ENCODE results near the gene CDC6. TPM values are rescaled to one million over a fixed set of nuclear protein-coding genes. Genes with fewer than 3 reads are reported as not detected.

The CDC6 gene
- total RNA-seq, 2 donors from 2014 or later: 0.66 to 0.78 TPM

GRCh38 chr17:40244255-40244654 lies 43.4 kb upstream of the CDC6 start:
- Histone ChIP-seq H3K4me3 (no peak overlapping the region), H3K9me3 (no peaks in the 10 kb centered on the region), H3K27ac (no peak overlapping the region), H3K36me3 (replicated peaks in 1 of 2; ENCODE audit: insufficient read depth in 1 of 2, low read depth in 2 of 2) (no peaks in the 10 kb centered on the region), H3K4me1 (peaks cover 18% of the 10 kb centered on the region), H3K27me3 (no peaks in the 10 kb centered on the region)
- 47 to 62% methylated on average over 4 of the region's 4 CpGs for WGBS, 2 donors
- no peak for TF ChIP-seq POLR2A (IDR thresholded peaks at IDR 0.05)
- TF ChIP-seq, protein P1, sequence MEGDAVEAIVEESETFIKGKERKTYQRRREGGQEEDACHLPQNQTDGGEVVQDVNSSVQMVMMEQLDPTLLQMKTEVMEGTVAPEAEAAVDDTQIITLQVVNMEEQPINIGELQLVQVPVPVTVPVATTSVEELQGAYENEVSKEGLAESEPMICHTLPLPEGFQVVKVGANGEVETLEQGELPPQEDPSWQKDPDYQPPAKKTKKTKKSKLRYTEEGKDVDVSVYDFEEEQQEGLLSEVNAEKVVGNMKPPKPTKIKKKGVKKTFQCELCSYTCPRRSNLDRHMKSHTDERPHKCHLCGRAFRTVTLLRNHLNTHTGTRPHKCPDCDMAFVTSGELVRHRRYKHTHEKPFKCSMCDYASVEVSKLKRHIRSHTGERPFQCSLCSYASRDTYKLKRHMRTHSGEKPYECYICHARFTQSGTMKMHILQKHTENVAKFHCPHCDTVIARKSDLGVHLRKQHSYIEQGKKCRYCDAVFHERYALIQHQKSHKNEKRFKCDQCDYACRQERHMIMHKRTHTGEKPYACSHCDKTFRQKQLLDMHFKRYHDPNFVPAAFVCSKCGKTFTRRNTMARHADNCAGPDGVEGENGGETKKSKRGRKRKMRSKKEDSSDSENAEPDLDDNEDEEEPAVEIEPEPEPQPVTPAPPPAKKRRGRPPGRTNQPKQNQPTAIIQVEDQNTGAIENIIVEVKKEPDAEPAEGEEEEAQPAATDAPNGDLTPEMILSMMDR (IDR thresholded peaks at IDR 0.05): no peak
- intact Hi-C loops (cut with DNase I): no loop called here
- ATAC-seq (no peak), DNase-seq (no peak)

DNA sequence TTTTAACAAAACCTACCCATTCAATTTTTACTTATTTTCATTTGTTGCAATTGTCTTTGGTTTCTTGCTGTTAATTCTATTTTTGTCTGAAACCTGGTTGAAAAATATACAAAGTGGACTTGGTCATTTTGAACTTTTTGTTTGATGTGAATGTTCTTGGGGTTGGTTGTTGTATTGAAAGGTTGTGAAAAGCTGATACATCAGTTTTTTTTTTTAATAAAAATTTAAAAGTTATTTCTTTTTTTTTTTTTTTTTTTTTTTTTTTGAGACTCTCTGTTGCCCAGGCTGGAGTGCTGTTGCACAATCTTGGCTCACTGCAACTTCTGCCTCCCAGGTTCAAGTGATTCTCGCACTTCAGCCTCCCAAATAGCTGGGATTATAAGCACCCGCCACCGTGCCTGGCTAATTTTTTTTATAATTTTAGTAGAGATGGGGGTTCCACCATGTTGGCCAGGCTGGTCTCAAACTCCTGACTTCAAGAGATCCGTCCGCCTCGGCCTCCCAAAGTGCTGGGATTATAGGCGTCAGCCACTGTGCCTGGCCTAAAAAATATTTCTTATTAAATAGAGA lies 39.7 kb upstream of the CDC6 start:
- H3K9me3 ChIP-seq: no peaks in the 10 kb centered on the region
- H3K27ac ChIP-seq: no peak overlapping the region
- TF ChIP-seq, protein P1 (IDR thresholded peaks at IDR 0.05): no peak
- TF ChIP-seq POLR2A (IDR thresholded peaks at IDR 0.05): no peak
- ATAC-seq (no peak), DNase-seq (peak in 1 of 4 donors; percentile 9)
- no peaks in the 10 kb centered on the region for H3K36me3 ChIP-seq (replicated peaks in 1 of 2; ENCODE audit: insufficient read depth in 1 of 2, low read depth in 2 of 2)
- H3K27me3 ChIP-seq: no peaks in the 10 kb centered on the region
- H3K4me1 ChIP-seq: peaks cover 31% of the 10 kb centered on the region
- intact Hi-C loops (cut with DNase I): no loop called here
- WGBS, 2 donors: 75 to 77% methylated on average over 7 of the region's 7 CpGs
- no peak overlapping the region for H3K4me3 ChIP-seq

GRCh38 chr17:40248507-40248906 lies 39.2 kb upstream of the CDC6 start:
- WGBS, 2 donors: 92 to 93% methylated on average over 1 of the region's 1 CpG
- TF ChIP-seq, protein P1 (IDR thresholded peaks at IDR 0.05): no peak
- TF ChIP-seq POLR2A (IDR thresholded peaks at IDR 0.05): no peak

GRCh38 chr17:40251576-40251975 lies 36.1 kb upstream of the CDC6 start:
- Histone ChIP-seq H3K9me3 (no peaks in the 10 kb centered on the region), H3K27ac (no peak overlapping the region), H3K27me3 (no peaks in the 10 kb centered on the region), H3K4me3 (no peak overlapping the region), H3K36me3 (replicated peaks in 1 of 2; ENCODE audit: insufficient read depth in 1 of 2, low read depth in 2 of 2) (no peaks in the 10 kb centered on the region), H3K4me1 (peaks cover 17% of the 10 kb centered on the region)
- DNase-seq (peak in 1 of 4 donors; percentile 45), ATAC-seq (peak; percentile 55)
- intact Hi-C loops (cut with DNase I): no loop called here
- TF ChIP-seq, protein P1 (IDR thresholded peaks at IDR 0.05): no peak
- TF ChIP-seq POLR2A (IDR thresholded peaks at IDR 0.05): no peak

More at GRCh38 chr17:40248507-40248906, 39.2 kb upstream of the CDC6 start:
- H3K36me3 ChIP-seq (replicated peaks in 1 of 2; ENCODE audit: insufficient read depth in 1 of 2, low read depth in 2 of 2): no peaks in the 10 kb centered on the region
- intact Hi-C loops (cut with DNase I): no loop called here
- peaks cover 26% of the 10 kb centered on the region for H3K4me1 ChIP-seq
- H3K27me3 ChIP-seq: no peaks in the 10 kb centered on the region
- no peaks in the 10 kb centered on the region for H3K9me3 ChIP-seq
- no peak overlapping the region for H3K4me3 ChIP-seq
- DNase-seq (no peak), ATAC-seq (no peak)
- H3K27ac ChIP-seq: no peak overlapping the region

DNA sequence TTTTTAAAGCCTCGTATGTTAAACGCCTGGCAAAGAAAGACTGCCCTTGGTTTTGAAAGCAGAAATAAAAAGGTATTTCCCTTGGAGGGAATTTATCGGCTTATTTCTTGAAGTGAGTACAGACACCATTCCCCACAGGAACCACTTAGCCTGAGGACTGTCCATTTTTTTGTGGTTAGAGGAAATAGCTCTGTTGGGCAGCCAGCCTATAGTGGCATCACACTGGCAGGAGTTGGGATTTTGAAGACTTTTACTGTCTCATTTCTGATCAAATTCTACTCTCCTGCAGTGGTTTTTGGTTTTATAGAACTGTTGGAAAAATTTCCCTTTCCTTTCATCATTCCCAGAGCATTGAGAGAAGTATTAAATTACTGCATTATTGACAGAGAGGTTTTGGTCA lies 34.1 kb upstream of the CDC6 start:
- no peaks in the 10 kb centered on the region for H3K9me3 ChIP-seq
- TF ChIP-seq, protein P1 (IDR thresholded peaks at IDR 0.05): no peak
- TF ChIP-seq POLR2A (IDR thresholded peaks at IDR 0.05): no peak
- no peaks in the 10 kb centered on the region for H3K27me3 ChIP-seq
- ATAC-seq (no peak), DNase-seq (no peak)
- intact Hi-C loops (cut with DNase I): no loop called here
- H3K4me3 ChIP-seq: no peak overlapping the region
- no peak overlapping the region for H3K27ac ChIP-seq
- H3K4me1 ChIP-seq: peaks cover 13% of the 10 kb centered on the region
- peaks cover 0 to 5% of the 10 kb centered on the region in 2 donors for H3K36me3 ChIP-seq (replicated peaks in 1 of 2; ENCODE audit: insufficient read depth in 1 of 2, low read depth in 2 of 2)
- WGBS, 2 donors: 89 to 96% methylated on average over 3 of the region's 3 CpGs
